B cell (primary cell): ENCODE measurements around the gene TMC8.

Source experiments
- EZH2 ChIP-seq: IDR thresholded peaks from 2 replicates; pipeline ENCODE4 v1.6.1; 2012; ENCODE audit warnings: borderline replicate concordance, low read depth, mild to moderate bottlenecking, moderate library complexity, low read length; ENCODE audit not compliant: insufficient read depth, poor library complexity, severe bottlenecking
- TF ChIP-seq, protein P1 (sequence below): fragments of 200-600 bp; IDR thresholded peaks from one replicate; pipeline ENCODE4 v1.8.0; 2022; ENCODE audit warnings: antibody characterized with exemption, mild to moderate bottlenecking

DNA sequence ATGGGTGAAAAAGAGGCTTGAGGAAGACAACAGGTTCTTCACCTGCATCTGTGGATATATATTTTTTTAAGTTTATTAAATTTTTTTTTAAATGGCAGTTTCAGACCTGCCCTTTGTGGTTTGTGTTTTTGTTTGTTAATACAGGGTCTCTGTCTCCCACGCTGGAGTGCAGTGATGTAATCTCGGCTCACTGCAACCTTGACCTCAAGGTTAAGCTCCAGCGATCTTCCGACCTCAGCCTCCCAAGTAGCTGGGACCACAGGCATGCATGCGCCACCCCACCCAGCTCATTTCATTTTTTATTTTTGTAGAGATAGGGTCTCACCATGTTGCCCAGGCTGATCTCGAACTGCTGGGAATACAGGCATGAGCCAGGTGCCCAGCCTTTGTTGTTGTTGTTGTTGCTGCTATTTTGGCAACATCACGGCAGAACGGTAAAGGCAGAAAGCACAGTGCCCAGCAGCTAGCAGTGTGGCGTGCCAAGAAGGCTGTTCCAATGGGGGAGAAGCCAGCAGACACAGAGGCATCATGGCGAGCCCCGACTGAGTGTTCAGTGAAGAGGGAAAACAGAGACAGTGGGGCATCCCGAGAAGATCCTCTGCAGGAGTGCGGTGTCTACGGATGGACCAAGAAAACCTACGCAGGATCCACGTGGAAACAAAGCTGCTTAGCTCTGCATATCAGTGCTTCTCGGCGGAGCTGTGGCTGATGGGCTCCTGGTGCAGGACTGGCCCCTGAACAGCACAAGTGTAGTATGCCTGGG is 21.7 kb upstream of the TMC8 start:
- TF ChIP-seq, protein P1, sequence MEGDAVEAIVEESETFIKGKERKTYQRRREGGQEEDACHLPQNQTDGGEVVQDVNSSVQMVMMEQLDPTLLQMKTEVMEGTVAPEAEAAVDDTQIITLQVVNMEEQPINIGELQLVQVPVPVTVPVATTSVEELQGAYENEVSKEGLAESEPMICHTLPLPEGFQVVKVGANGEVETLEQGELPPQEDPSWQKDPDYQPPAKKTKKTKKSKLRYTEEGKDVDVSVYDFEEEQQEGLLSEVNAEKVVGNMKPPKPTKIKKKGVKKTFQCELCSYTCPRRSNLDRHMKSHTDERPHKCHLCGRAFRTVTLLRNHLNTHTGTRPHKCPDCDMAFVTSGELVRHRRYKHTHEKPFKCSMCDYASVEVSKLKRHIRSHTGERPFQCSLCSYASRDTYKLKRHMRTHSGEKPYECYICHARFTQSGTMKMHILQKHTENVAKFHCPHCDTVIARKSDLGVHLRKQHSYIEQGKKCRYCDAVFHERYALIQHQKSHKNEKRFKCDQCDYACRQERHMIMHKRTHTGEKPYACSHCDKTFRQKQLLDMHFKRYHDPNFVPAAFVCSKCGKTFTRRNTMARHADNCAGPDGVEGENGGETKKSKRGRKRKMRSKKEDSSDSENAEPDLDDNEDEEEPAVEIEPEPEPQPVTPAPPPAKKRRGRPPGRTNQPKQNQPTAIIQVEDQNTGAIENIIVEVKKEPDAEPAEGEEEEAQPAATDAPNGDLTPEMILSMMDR: no peak
- TF ChIP-seq EZH2: no peak
